ENCODE data around the gene CRIM1.

The CRIM1 gene

DNA sequence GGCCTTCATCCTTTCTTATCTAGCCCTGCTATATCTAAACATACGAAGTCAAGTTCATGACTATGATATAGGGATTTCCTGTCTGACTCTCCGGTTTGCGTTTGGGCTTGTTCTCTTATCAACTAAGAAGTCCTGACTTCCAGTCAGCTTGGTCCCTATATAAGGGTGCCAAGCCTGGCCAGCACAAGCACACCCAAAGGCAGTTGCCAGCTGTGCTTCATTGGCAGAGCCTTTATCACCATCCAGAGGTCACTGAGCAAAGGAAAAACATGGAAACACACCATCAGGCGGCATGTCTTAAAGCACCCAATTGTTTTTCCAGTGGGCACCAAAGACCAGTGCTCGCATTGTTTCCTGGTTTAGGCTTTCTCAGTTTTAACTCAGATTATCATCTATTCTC, 169.7 kb downstream of the CRIM1 start:
- no peak for DNase-seq (ENCODE audit: low spot score)

DNA sequence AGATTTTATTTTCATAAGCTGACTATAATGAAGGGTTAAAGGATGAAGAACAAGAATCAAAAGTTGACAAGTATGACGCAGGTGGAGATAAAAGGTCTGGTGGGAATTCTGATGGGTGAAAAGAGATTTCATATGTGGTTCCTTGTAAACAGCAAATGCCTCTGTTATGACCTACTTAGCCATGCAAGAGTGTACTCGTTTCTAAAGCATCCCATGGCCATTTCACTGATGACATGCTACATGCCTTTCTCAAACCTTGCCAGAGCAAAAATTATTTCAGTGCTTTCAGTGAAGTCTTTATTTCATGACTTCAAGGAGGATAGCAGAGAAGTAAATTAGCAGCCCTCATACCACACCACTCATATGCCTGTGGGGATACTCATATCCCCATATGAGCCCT, 170.6 kb downstream of the CRIM1 start:
- no peak for DNase-seq (ENCODE audit: low spot score)

GRCh38 chr2:36528274-36528673, 172.7 kb downstream of the CRIM1 start:
- DNase-seq (ENCODE audit: low spot score) = no peak

DNA sequence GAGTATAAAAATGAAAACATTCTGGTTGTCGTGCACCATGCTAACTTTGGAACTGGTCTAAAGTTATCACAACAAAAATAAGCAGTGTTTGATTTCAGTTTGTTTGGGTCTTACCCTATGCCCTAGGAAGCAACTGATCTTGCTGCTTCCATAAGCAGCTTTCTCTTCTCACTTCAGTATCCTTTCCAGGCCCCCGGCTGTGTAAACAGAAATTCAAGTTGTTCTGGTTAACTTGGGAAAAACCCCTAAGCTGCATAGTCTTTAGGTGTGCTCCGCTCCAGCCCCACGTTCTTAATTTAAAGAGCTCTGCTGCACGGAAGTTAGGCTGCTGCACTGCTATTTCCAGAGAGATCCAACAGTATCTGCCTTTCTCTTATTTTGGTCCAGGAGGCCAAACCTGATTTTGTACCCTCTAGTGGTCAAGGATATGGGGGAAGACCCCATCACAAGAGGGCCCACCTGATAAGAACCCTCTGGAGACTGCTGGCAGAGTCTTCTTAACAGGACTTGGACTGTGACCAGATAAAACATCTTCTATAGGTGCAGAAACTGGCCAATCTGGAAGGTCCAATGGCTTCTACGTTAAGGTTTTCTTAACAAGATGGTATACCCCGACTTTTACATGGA, 173.3 kb downstream of the CRIM1 start:
- no peak for DNase-seq (ENCODE audit: low spot score)

GRCh38 chr2:36530178-36530982, 174.8 kb downstream of the CRIM1 start:
- DNase-seq (ENCODE audit: low spot score) = peak; percentile 48

DNA sequence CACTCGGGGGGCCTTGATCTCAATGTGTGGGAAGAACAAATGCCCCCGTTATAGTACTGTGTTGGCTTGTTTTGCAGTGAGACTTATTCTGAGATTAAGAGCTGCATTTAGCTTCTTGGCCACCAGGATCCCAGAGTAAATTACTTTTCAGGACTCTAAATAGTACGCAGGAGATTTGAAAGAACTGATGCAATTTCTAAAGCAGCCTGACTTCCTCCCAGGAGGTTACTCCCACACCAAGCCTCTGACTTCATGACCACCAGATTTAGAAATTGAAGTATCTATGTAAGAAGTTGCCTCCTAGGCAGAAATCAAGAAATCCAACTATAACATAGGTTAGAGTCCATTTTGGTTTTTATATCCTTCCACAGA, 175.4 kb downstream of the CRIM1 start:
- no peak for DNase-seq (ENCODE audit: low spot score)

DNA sequence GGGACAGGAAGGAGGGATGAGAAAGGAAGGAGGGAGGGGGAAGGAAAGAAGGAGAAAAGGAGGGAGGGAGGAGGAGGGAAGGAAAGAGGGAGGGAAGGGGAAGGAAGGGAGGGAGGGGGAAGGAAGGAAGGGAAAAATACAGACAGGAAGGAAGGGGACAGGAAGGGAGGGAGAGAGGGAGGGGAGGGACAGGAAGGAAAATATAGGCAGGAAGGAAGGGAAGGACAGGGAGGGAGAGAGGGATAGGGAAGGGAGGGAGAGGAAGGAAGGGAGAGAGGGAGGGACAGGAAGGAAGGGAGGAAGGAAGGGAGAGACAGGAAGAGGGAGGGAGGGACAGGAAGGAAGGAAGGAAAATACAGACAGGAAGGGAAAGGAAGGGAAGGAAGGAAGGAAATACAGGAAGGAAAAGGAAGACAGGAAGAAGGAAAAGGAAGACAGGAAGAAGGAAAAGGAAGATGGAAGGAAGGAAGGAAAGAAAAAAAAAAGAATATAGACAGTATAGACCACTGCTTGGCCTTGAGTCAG, 178.8 kb downstream of the CRIM1 start:
- DNase-seq (ENCODE audit: low spot score) = no peak

DNA sequence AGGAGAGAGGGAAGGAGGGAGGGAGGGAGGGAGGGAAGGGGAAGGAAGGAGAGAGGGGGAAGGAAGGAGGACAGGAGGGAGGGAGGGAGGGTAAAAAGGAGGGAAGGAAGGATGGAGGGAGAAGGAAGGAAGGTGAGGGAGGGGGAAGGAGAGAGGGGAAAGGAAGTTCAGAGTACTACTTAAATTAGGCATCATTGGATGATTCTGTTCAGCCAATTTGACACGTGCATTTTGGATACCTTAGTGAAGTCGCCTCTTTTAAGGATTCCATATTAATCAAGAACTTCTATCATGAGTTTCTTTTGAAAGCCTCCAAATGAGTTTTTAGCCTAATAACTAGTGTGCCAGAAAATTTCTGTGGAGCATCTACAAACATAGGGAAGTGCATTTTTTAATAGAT, 179.5 kb downstream of the CRIM1 start:
- no peak for DNase-seq (ENCODE audit: low spot score)

DNA sequence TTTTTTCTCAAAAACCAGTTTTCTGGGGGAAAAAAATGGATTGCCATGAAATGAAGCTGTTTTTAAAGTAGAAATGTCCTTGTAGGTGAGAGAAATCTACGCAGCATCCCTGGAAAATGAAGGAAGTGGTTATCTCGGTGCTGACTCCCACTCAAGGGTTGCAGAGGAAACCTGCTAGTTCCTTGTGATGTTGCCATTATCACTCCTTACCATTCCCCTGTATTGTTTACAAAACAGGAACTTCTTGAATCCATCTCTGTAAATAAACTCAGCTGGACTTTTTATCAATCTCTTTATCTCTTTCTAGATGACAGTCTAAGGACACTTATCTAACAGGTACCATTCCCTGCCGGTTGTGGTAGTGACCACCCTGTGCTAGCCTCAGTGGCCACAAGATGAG, 181.2 kb downstream of the CRIM1 start:
- no peak for DNase-seq (ENCODE audit: low spot score)

- no peak for DNase-seq (ENCODE audit: low spot score)
Measured at GRCh38 chr2:36538335-36538734, 182.8 kb downstream of the CRIM1 start.

- peak; percentile 47 for DNase-seq (ENCODE audit: low spot score)
Measured at GRCh38 chr2:36539631-36540030, 184.1 kb downstream of the CRIM1 start.

- peak; percentile 17 for DNase-seq (ENCODE audit: low spot score)
Measured at GRCh38 chr2:36540986-36541754, 185.6 kb downstream of the CRIM1 start.

GRCh38 chr2:36541891-36542595, 186.5 kb downstream of the CRIM1 start:
- DNase-seq (ENCODE audit: low spot score) = no peak

DNA sequence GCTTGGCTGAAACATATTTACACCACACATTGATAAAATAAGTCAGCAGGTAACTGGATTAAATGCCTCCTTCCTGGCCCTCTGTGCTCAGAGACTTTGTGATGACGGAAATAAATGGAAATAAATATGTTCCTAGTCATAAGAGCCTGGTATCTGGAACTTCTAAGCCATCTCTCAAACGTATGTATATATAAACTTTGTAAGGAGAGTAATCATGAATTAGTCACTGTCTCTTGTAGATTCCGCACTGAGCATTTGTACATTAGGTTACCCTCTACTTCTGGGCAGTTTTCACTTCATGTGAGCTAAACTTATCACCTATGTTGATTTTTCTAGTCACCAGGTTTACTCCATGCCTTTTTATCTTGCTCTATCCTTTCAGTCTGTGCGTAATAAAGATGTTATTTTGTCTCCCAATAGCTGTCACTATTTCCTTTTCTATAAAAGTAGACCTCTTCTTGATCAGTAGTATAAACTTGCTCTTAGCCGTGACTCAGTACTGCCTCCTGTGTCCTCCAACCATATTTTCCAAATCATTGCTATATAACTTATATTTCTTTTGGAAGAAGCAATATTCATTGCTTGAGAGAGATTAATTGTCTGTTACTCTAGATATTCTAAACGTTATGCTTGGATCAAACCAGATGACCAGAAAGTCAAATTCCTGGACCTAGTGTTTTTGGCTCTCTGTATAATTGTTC, 189.2 kb downstream of the CRIM1 start:
- no peak for DNase-seq (ENCODE audit: low spot score)

DNA sequence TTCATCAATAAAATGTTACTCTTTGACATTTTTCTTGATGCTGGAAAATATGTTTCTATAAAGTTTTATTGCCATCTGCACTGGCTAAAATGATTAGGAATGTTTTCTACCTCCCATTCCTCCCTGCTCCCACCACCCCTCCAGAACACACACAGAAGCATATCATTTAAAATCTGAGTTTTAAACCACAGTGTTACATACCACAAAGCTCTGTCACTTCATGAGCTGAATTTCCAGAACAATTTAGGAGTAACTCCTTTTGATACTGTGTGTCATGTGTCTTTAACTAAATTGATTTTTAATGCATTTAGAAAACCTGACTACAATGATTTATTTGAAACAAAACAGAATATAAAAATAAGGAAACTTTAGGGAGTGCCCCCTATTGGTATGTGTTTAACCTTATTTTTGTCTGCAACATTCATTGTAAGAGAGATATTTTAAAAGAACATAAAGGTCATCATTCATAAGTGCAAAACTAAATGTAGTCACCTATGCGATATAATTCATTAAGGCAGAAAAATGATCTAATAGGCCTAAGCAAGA, 190.4 kb downstream of the CRIM1 start:
- DNase-seq (ENCODE audit: low spot score) = no peak

- DNase-seq (ENCODE audit: low spot score) = no peak
Measured at GRCh38 chr2:36547906-36548305, 192.3 kb downstream of the CRIM1 start.

GRCh38 chr2:36549165-36549574, 193.6 kb downstream of the CRIM1 start:
- no peak for DNase-seq (ENCODE audit: low spot score)

DNA sequence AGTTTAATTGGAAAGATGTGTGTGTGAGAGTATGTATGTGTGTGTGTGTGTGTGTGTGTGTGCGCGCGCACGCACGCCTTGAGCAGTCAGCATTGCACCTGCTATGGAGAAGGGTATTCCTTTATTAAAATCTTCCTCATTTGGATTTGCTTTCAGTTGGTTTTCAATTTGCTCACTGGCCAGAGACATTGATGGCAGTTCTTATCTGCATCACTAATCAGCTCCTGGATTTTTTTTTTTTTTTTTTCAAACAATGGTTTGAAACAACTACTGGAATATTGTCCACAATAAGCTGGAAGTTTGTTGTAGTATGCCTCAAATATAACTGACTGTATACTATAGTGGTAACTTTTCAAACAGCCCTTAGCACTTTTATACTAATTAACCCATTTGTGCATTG, 194.4 kb downstream of the CRIM1 start:
- no peak for DNase-seq (ENCODE audit: low spot score)

GRCh38 chr2:36553683-36554082, 198.1 kb downstream of the CRIM1 start:
- no peak for DNase-seq (ENCODE audit: low spot score)

DNA sequence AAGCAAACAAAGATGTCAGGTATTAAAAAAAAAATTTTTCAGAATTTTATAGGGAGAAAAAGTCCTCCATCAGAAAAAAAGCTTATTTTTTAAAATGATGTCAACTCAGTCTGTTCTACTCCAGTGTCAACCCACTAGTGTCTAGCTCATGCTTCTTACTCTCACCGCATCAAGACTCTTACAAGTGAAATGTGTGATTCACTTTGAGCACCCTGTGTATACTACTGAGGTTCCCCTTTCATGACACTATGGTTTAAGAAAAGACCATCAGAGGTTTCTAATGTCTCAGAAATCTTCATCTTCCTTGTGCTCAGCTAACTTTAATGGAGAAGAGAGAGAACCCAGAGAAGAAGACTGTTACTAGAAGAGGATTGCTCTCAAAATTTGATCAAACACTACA, 199.0 kb downstream of the CRIM1 start:
- no peak for DNase-seq (ENCODE audit: low spot score)

GRCh38 chr2:36555789-36556188, 200.2 kb downstream of the CRIM1 start:
- DNase-seq (ENCODE audit: low spot score) = no peak
